ENCODE measurements around the gene SLIT2. TPM values are rescaled to one million over a fixed set of nuclear protein-coding genes. Genes with fewer than 3 reads are reported as not detected.

The SLIT2 gene
- total RNA-seq, 3 donors from 2014 or later = 0.11 TPM; not detected in 2

DNA sequence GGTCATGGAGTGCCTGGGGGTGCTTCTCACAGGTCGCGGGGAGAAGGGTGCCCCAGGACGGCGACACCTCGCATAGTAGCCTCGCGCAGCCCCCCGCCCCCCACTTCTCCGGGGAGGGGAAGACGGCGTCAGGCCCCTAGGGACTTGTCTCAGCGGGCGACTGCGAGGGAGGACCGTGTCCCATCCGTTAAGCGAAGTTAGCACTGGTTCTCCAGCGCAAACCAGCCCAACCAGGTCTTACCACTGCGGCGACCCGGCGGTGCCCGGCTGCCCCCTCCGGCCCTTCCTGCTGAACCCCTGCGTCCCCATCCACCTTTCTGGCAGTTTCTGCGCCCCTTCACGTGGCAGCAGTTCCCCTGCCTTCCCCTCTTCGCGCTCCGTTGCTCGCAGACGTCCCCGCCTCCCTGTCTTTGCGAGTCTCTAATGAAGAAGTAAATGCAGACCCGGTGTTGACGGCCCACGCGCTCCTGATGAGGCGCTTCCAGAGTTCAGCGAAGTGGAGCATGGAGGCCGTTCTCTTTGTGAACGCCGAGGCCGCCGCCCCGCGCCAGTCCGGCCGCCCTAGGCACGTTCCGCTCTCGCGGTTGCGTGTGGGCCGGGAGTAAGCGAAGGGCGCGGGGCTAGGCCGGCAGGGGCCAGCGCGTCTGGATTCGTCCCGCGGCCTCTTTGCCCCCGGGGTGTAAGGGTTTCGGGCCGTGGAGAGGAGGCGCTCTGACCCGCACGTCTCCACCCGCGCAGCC, 3.0 kb downstream of the SLIT2 start:
- H3K36me3 Mint-ChIP-seq (ENCODE audit: insufficient read depth) = no peaks in the 10 kb centered on the region
- no peaks in the 10 kb centered on the region for H3K9me3 Mint-ChIP-seq
- ATAC-seq = peak in 1 of 2 donors; percentile 10
- peaks cover 49% of the 10 kb centered on the region for H3K27me3 Mint-ChIP-seq (ENCODE audit: low read depth)
- peaks cover 8% of the 10 kb centered on the region for H3K4me1 Mint-ChIP-seq (ENCODE audit: low read depth)
- DNase-seq = no peak
- H3K4me3 Mint-ChIP-seq = no peak overlapping the region

DNA sequence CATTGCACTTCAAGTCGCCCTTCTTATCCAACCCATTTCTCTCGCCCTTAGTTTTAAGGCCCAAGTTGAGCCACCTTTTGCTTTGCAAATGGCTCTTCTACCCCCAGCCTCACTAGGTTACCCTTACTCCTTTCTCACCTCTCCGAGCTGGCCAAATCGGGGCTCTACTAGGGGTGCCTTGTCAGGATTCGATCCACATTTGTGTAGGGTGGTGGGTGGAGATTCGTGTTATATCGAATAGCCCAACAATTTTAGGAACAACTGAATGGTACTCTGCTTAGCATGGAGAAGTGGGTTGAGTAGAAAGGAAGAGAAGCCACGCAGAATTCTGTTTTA, 3.5 kb downstream of the SLIT2 start:
- no peak for DNase-seq
- Mint-ChIP-seq H3K4me1 (ENCODE audit: low read depth) (peaks cover 8% of the 10 kb centered on the region), H3K9me3 (no peaks in the 10 kb centered on the region), H3K36me3 (ENCODE audit: insufficient read depth) (no peaks in the 10 kb centered on the region), H3K27me3 (ENCODE audit: low read depth) (peaks cover 49% of the 10 kb centered on the region), H3K4me3 (no peak overlapping the region)
- ATAC-seq = no peak

DNA sequence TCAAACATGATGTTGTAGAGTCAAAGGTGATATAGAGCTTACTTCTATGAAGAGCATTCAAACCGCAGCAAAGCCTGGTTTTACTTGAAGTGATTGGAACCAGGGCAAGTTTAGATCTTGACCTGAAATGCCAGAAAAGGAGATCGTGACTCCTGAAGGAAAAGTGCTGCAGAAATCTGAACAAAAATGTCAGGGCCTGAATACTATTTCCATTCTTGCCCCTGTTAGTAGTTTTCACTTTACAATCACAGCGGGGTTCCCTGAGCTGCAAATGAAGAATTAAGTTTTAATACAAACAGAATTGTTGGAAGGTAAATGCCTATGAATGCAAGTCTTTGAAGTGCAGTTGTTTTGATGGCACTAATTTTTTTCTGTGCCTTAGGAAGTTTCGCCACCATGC, 4.1 kb downstream of the SLIT2 start:
- peaks cover 43% of the 10 kb centered on the region for H3K27me3 Mint-ChIP-seq (ENCODE audit: low read depth)
- no peaks in the 10 kb centered on the region for H3K9me3 Mint-ChIP-seq
- peaks cover 8% of the 10 kb centered on the region for H3K4me1 Mint-ChIP-seq (ENCODE audit: low read depth)
- H3K36me3 Mint-ChIP-seq (ENCODE audit: insufficient read depth) = no peaks in the 10 kb centered on the region
- DNase-seq (no peak), ATAC-seq (no peak)
- no peak overlapping the region for H3K4me3 Mint-ChIP-seq

DNA sequence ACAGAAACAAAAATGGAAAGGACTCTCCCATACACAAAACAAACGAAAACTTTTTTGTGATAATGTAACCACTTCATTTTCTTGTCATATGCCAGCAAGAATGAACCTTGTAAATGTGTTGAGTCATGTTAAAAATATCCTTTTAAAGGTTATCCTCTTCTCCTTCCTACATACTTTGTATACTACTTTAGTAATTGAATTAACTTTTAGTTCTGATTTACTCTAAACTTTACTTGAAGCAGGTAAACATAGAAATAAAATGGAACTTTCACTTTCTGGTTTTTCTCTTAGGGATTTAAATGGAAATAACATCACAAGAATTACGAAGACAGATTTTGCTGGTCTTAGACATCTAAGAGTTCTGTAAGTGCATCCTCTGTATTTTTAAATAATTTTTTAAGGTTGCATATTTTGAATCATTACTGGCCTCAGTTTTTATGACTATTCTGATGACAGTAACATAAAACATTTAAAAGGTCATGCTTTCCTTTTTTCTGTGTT, 4.7 kb downstream of the SLIT2 start:
- Mint-ChIP-seq H3K36me3 (ENCODE audit: insufficient read depth) (no peaks in the 10 kb centered on the region), H3K27me3 (ENCODE audit: low read depth) (peaks cover 37% of the 10 kb centered on the region), H3K9me3 (no peaks in the 10 kb centered on the region), H3K4me3 (no peak overlapping the region), H3K4me1 (ENCODE audit: low read depth) (peaks cover 4% of the 10 kb centered on the region)
- ATAC-seq = no peak
- no peak for DNase-seq

DNA sequence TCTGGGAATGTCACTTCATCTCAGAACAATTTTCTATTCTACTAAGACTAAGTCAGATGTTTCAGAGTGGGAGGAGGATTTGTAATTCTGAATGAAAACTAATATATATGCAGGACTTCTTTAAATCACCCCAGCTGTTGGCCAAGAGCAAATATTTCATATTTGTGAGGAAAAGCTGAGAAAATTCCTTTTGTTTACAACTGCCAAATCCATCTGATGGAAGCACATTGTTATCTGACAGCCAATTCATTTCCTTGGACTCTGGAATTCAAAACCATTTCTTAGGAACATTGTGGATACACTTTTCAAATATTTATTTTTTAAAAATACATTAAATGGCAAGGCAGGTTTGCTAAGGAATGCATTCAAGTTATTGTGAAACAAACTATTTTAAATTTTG, 8.0 kb downstream of the SLIT2 start:
- peaks cover 13% of the 10 kb centered on the region for H3K27me3 Mint-ChIP-seq (ENCODE audit: low read depth)
- H3K9me3 Mint-ChIP-seq = no peaks in the 10 kb centered on the region
- H3K36me3 Mint-ChIP-seq (ENCODE audit: insufficient read depth) = no peaks in the 10 kb centered on the region
- no peak overlapping the region for H3K4me3 Mint-ChIP-seq
- ATAC-seq (no peak), DNase-seq (no peak)
- H3K4me1 Mint-ChIP-seq (ENCODE audit: low read depth) = no peaks in the 10 kb centered on the region

DNA sequence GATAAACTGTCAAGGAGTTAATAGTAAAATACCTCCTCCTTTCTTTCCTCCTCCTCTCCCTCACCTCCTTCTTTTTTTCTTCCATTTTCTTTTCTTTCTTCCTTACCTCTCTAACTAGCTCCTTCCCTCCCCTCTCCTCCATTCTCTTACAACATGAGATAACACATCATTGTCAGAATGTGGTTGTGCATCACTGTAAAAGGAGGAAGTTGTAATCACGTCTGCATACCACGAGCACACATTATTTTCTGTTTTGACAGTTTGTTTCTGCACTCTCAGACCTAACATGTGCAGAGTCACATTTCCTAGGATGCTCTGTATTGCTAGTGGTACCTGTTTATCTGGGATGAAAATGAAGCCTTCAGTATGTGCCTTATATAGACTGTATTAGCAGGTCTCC, 9.1 kb downstream of the SLIT2 start:
- peaks cover 2% of the 10 kb centered on the region for H3K27me3 Mint-ChIP-seq (ENCODE audit: low read depth)
- ATAC-seq (no peak), DNase-seq (no peak)
- H3K4me1 Mint-ChIP-seq (ENCODE audit: low read depth) = no peaks in the 10 kb centered on the region
- H3K4me3 Mint-ChIP-seq = no peak overlapping the region
- no peaks in the 10 kb centered on the region for H3K9me3 Mint-ChIP-seq
- H3K36me3 Mint-ChIP-seq (ENCODE audit: insufficient read depth) = no peaks in the 10 kb centered on the region

DNA sequence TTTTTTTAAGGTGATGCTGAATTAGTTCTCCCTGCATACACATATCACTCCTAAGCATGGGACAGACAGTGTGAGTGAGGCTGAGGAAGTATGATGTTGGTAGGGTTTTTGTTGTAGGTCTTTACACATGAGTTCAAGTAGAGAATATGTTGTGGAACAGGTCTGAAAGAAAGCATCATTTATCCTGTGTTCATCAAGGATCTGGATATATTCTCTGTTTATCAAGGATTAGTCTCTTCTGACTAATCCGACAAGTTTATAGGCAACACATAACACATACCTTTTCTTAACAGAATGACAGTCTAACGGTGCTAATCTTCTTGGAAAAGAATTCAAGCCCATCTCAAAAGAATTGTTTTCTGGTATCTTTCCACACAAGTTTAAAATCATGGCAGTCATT, 10.5 kb downstream of the SLIT2 start:
- Mint-ChIP-seq H3K9me3 (no peaks in the 10 kb centered on the region), H3K27me3 (ENCODE audit: low read depth) (peaks cover 2% of the 10 kb centered on the region), H3K4me1 (ENCODE audit: low read depth) (no peaks in the 10 kb centered on the region), H3K4me3 (no peak overlapping the region), H3K36me3 (ENCODE audit: insufficient read depth) (no peaks in the 10 kb centered on the region)
- no peak for ATAC-seq
- no peak for DNase-seq

DNA sequence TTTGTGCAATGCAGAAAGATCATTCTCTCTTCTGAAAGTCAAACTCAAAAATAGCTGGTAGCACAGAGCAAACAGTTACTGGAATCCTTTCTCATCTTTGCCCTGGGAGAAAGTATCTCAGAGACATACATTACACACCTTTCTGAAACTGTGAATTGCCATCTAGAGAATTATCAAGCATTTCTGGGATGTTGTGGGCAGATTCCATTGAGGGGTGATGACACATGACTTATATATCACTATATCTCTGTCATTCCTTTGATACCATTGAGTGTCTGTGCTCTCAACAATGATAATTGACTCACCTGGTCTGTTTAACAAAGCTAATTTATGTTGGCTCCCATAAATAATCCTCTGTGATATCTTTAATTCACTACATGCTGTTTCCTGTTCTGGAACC, 13.0 kb downstream of the SLIT2 start:
- H3K4me3 Mint-ChIP-seq = no peak overlapping the region

DNA sequence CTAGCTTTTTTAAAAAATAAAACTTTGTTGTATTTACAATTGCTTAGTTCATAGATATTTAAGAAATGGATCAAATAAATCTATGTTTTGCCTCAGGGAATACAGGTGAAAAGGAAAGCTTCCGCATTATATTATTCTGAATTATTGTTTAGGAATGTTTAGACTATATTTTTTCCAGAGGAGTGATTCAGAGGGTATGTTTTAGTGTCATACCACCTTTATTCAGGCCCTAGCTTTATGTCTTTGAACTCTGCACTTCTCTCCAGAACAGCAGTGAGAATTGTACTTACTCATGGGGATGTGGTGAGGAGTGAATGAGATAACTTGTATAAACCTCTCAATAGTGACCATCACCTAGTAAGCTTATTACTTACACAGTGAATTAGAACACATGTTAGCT, 14.0 kb downstream of the SLIT2 start:
- no peak for DNase-seq
- Mint-ChIP-seq H3K36me3 (ENCODE audit: insufficient read depth) (no peaks in the 10 kb centered on the region), H3K4me3 (no peak overlapping the region), H3K4me1 (ENCODE audit: low read depth) (no peaks in the 10 kb centered on the region), H3K9me3 (no peaks in the 10 kb centered on the region), H3K27me3 (ENCODE audit: low read depth) (no peaks in the 10 kb centered on the region)
- no peak for ATAC-seq

More for the DNA sequence above, 13.0 kb downstream of the SLIT2 start:
- ATAC-seq = no peak
- H3K9me3 Mint-ChIP-seq = no peaks in the 10 kb centered on the region
- H3K36me3 Mint-ChIP-seq (ENCODE audit: insufficient read depth) = no peaks in the 10 kb centered on the region
- H3K4me1 Mint-ChIP-seq (ENCODE audit: low read depth) = no peaks in the 10 kb centered on the region
- DNase-seq = no peak
- H3K27me3 Mint-ChIP-seq (ENCODE audit: low read depth) = no peaks in the 10 kb centered on the region

DNA sequence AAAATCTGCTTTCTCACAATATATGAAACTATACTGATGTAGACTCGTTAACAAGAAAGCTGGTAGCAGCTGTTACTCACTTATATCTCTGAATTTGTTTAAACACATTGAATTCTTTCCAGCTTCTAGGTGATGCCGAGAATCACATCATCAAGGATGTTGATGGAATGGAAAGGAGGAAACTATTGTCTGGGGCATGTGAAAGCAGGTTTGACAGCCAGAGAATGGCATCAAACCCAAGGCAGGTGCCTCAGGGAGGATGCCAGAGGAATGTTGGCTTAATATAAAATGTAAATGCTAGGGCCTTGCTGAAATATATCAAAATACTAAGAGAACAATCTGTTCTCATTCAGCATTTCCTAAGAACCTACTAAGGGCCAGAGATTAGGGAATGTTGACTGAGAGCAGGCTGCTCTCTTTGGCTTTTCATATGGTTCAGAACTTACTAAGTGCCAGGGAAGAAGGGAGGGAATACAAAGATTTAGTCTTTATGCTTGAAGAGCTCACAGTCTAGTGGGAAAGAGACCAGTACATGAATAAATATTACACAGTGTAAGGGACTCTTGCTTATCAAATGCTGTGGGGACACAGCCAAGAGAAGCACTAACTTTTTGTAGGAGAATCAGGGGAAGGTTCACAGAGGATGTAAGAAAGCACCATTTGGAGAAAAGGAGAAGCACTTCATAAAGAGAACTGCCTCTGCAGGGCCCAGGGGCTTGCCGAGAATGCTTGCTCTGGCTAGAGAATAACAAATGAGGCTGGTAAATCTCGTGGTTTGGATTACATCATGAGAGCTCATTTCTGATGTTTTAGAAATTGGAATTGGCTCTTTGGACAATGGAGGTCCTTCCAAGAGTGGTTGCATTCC, 14.7 kb downstream of the SLIT2 start:
- no peaks in the 10 kb centered on the region for H3K4me1 Mint-ChIP-seq (ENCODE audit: low read depth)
- no peak overlapping the region for H3K4me3 Mint-ChIP-seq
- H3K9me3 Mint-ChIP-seq = no peaks in the 10 kb centered on the region
- H3K27me3 Mint-ChIP-seq (ENCODE audit: low read depth) = no peaks in the 10 kb centered on the region
- H3K36me3 Mint-ChIP-seq (ENCODE audit: insufficient read depth) = no peaks in the 10 kb centered on the region
- DNase-seq = no peak
- no peak for ATAC-seq

DNA sequence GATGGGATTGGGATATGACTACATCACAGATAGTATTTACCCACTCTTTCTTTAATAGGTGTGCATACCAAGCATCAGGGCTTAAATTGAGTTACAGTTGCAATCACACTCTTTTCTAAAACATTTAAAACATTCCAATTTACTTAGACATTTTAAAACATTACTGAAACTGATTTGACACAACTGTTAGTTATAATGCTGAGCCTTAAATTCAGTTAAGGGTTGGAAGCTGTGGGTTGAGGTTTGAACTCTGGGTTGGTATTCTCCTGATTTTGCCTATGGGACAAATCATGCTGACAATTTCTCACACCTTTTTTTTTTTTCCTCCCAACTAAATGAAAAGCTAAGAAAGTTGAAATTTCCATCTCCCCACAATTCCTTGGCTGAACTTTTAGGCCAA, 16.3 kb downstream of the SLIT2 start:
- H3K36me3 Mint-ChIP-seq (ENCODE audit: insufficient read depth) = no peaks in the 10 kb centered on the region
- H3K4me3 Mint-ChIP-seq = no peak overlapping the region
- ATAC-seq (no peak), DNase-seq (no peak)
- no peaks in the 10 kb centered on the region for H3K4me1 Mint-ChIP-seq (ENCODE audit: low read depth)
- no peaks in the 10 kb centered on the region for H3K9me3 Mint-ChIP-seq
- H3K27me3 Mint-ChIP-seq (ENCODE audit: low read depth) = no peaks in the 10 kb centered on the region

DNA sequence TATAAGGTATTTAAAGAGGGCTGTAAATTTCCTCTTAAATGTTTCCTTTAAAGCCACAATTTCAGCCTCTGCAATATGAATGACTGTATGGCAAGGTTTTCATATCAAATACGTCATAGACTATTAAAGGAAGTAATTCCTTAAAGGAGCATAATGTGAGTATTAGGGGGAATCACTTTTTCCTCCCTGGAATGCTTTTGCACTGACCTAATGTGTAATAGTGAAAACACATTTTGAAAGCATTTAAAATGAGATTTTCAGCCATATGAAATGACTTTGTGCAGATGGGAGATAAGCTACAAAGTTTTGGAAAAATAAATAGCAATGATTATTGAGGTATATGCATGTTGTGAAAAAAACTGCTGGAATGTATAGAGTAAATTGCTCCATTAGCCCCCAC, 17.6 kb downstream of the SLIT2 start:
- DNase-seq (no peak), ATAC-seq (no peak)
- no peaks in the 10 kb centered on the region for H3K9me3 Mint-ChIP-seq
- H3K36me3 Mint-ChIP-seq (ENCODE audit: insufficient read depth) = no peaks in the 10 kb centered on the region
- H3K4me3 Mint-ChIP-seq = no peak overlapping the region
- no peaks in the 10 kb centered on the region for H3K4me1 Mint-ChIP-seq (ENCODE audit: low read depth)
- H3K27me3 Mint-ChIP-seq (ENCODE audit: low read depth) = no peaks in the 10 kb centered on the region

DNA sequence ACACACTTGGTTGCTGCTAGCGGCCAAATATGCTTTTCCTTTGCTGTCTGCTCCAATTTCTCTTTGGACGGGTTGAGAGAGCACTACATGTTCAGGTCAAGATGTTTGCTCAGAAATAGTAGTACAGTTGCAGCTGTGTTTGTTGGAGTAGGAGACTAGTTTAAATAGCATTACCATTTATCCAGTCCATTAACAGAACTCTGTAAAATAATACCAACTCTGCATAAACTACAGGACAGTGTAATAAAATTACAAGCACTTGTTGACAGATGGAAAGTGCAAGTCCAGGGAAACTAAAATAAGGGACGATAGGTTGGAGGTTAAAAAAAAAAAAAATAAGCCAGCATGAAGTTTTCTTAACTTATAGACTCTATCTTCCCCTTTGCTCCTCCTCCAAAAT, 20.2 kb downstream of the SLIT2 start:
- H3K4me3 Mint-ChIP-seq = no peak overlapping the region
- no peaks in the 10 kb centered on the region for H3K27me3 Mint-ChIP-seq (ENCODE audit: low read depth)
- DNase-seq (no peak), ATAC-seq (no peak)
- H3K36me3 Mint-ChIP-seq (ENCODE audit: insufficient read depth) = no peaks in the 10 kb centered on the region
- H3K9me3 Mint-ChIP-seq = no peaks in the 10 kb centered on the region
- H3K4me1 Mint-ChIP-seq (ENCODE audit: low read depth) = no peaks in the 10 kb centered on the region

DNA sequence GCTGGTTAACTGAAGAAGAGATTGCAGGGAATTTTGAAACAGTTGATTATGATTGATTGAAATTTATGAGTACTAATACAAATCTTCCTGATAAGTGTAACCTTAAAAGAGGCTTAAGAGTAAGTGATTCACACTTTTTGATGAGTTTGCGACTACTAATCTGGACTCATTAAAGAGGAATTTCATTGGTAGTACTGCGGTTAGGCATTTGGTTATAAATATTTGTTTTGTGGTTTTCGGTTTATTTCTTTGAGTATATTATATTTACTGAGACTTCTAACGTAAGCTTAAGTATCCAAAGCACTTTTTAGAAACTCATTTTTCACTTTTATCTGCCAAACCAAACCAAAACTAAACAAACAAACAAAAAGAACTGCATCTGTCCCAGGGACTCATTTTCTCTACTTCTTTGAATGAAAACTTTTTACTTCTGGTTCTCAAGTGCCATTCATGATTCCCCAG, 20.7 kb downstream of the SLIT2 start:
- H3K27me3 Mint-ChIP-seq (ENCODE audit: low read depth) = no peaks in the 10 kb centered on the region
- no peaks in the 10 kb centered on the region for H3K9me3 Mint-ChIP-seq
- H3K4me1 Mint-ChIP-seq (ENCODE audit: low read depth) = no peaks in the 10 kb centered on the region
- ATAC-seq = no peak
- no peak for DNase-seq
- H3K4me3 Mint-ChIP-seq = no peak overlapping the region
- H3K36me3 Mint-ChIP-seq (ENCODE audit: insufficient read depth) = no peaks in the 10 kb centered on the region

DNA sequence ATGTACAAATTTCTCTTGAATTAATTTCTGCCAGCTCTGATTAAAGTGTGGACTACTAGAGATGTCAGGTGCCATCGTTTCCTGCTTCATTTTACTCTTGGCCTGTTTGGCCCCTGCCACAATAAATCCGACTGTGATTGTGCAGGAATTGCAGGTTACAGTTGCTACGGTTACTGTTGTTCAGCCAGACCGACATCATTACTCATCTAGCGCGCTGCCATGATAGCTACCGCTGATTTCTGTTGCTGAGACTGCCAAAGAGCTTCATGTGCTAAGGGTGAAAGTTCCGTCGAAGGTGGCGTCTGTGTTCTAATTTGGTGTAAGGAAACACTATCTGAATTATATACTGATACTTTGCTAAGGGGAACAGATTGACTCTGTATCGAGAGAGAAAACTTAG, 22.1 kb downstream of the SLIT2 start:
- H3K4me1 Mint-ChIP-seq (ENCODE audit: low read depth) = no peaks in the 10 kb centered on the region
- H3K36me3 Mint-ChIP-seq (ENCODE audit: insufficient read depth) = no peaks in the 10 kb centered on the region
- DNase-seq = no peak
- no peaks in the 10 kb centered on the region for H3K27me3 Mint-ChIP-seq (ENCODE audit: low read depth)
- no peaks in the 10 kb centered on the region for H3K9me3 Mint-ChIP-seq
- no peak overlapping the region for H3K4me3 Mint-ChIP-seq
- ATAC-seq = no peak
